ENCODE results near the gene SLC5A10.

GRCh38 chr17:19017804-19018599, 66.0 kb downstream of the SLC5A10 start:
- TF ChIP-seq CTCF (conservative IDR thresholded peaks at IDR 0.05): no peak
- no peak for TF ChIP-seq ZFX (IDR thresholded peaks at IDR 0.05)

All from C4-2B (cell line).